Gastrocnemius medialis (tissue), 4 donors: ENCODE measurements around the gene ADARB1. TPM values are rescaled to one million over a fixed set of nuclear protein-coding genes. Genes with fewer than 3 reads are reported as not detected.

Source experiments
- ATAC-seq, 2 donors: fragments of 150-250 bp; one replicate each; pipeline ENCODE4 v1.9.1; 2016
- DNase-seq, 2 donors: peaks; one replicate each; pipeline ENCODE4 v3.0.0-alpha.2; 2019
- H3K27ac ChIP-seq, 4 donors: fragments of 200-600 bp; sonication (generic); 1 replicate in 1 of 4; 2 replicates in 3 of 4; pipeline ENCODE4 v1.5.1; 2016 to 2018; ENCODE audit warnings: mild to moderate bottlenecking in 2 of 4, moderate library complexity in 1 of 4
- H3K27me3 ChIP-seq, 3 donors: fragments of 200-600 bp; sonication (generic) in 2 of 3; 1 replicate in 1 of 3; 2 replicates in 2 of 3; pipeline versions ENCODE4 v1.5.1 to v1.6.0; 2016 to 2019; ENCODE audit warnings: mild to moderate bottlenecking in 1 of 3, moderate library complexity in 1 of 3
- H3K36me3 ChIP-seq, 2 donors: fragments of 200-600 bp; sonication (generic) in 1 of 2; one replicate each; pipeline ENCODE4 v1.5.1; 2017 to 2018
- H3K4me1 ChIP-seq, 2 donors: fragments of 200-600 bp; sonication (generic) in 1 of 2; one replicate each; pipeline ENCODE4 v1.5.1; 2016 to 2017; ENCODE audit warnings: mild to moderate bottlenecking in 2 of 2
- H3K4me3 ChIP-seq, 4 donors: fragments of 200-600 bp; sonication (generic) in 3 of 4; 1 replicate in 1 of 4; 2 replicates in 3 of 4; pipeline ENCODE4 v1.5.1; 2016 to 2019; ENCODE audit warnings: mild to moderate bottlenecking in 2 of 4
- H3K9me3 ChIP-seq, 3 donors: fragments of 200-600 bp; sonication (generic) in 2 of 3; 1 replicate in 1 of 3; 2 replicates in 2 of 3; pipeline ENCODE4 v1.5.1; 2016 to 2019
- POLR2A ChIP-seq, 2 donors: fragments of 450-650 bp; IDR thresholded peaks; one replicate each; pipeline ENCODE4 v1.6.1; 2017; ENCODE audit warnings: antibody characterized with exemption in 2 of 2, mild to moderate bottlenecking in 2 of 2, moderate library complexity in 2 of 2
- in situ Hi-C, 4 donors: fragments of 200-750 bp; cut with MboI; loops; one replicate each; pipeline versions ENCODE4 v1.15.0 to v1.8.0; 2017; ENCODE audit warnings: low sequenced_read_pairs in 4 of 4
- intact Hi-C: fragments of 100-400 bp; cut with DNase I; formaldehyde crosslinking; loops from one replicate; pipeline ENCODE4 v1.15.1; 2023; ENCODE audit warnings: low total_unique reads
- total RNA-seq, 4 donors: library from RNA; depleted of rRNA; stranded (reverse); fragments of >200 nt; gene quantifications; one replicate each; pipeline versions ENCODE4 v1.1.0 to v1.2.3, GENCODE V29; 2016
- TF ChIP-seq, protein P1 (sequence below), 5 experiments: fragments of 450-650 bp in 3 of 5; fragments of 200-600 bp in 2 of 5; sonication (generic) in 2 of 5; IDR thresholded peaks in 4 of 5; conservative IDR thresholded peaks in 1 of 5; 1 replicate in 4 of 5; 2 replicates in 1 of 5; pipeline ENCODE4 v1.5.1; 2016 to 2019; ENCODE audit warnings: antibody characterized with exemption in 5 of 5, mild to moderate bottlenecking in 3 of 5, moderate library complexity in 3 of 5

The ADARB1 gene
- total RNA-seq, 4 donors from 2014 or later: 5.9 to 11.5 (median 6.9) TPM

DNA sequence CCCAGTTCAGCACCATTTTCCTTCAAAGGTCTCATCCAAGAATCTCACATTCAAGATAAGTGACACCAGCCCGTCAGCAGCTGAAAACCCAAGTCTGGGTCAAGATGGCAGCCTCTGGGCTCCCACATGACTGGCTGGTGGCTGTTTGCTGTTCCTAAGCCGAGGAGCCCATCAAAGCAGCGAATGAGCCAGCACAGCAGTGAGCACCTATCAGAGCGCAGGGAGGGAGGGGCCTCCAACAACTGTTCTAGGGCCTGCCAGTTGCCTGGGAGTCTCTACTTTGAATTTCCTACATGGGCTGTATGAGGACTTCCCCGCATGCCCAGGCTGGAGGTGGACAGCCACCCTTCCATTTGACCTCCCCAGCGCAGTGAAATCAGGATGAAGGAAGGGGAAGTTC is 102.7 kb downstream of the ADARB1 start:
- H3K27me3 ChIP-seq: no peaks in the 10 kb centered on the region
- DNase-seq (no peak), ATAC-seq (no peak)
- in situ Hi-C loops (no loop called here), intact Hi-C loops (no loop called here)
- no peaks in the 10 kb centered on the region for H3K4me1 ChIP-seq
- TF ChIP-seq, protein P1, sequence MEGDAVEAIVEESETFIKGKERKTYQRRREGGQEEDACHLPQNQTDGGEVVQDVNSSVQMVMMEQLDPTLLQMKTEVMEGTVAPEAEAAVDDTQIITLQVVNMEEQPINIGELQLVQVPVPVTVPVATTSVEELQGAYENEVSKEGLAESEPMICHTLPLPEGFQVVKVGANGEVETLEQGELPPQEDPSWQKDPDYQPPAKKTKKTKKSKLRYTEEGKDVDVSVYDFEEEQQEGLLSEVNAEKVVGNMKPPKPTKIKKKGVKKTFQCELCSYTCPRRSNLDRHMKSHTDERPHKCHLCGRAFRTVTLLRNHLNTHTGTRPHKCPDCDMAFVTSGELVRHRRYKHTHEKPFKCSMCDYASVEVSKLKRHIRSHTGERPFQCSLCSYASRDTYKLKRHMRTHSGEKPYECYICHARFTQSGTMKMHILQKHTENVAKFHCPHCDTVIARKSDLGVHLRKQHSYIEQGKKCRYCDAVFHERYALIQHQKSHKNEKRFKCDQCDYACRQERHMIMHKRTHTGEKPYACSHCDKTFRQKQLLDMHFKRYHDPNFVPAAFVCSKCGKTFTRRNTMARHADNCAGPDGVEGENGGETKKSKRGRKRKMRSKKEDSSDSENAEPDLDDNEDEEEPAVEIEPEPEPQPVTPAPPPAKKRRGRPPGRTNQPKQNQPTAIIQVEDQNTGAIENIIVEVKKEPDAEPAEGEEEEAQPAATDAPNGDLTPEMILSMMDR (IDR thresholded peaks at IDR 0.05 in 4 of 5, conservative IDR thresholded peaks at IDR 0.05 in 1 of 5): no peak
- no peak overlapping the region for H3K27ac ChIP-seq
- H3K4me3 ChIP-seq: no peak overlapping the region
- peaks cover 0 to 31% of the 10 kb centered on the region in 2 donors for H3K36me3 ChIP-seq
- H3K9me3 ChIP-seq: no peaks in the 10 kb centered on the region

DNA sequence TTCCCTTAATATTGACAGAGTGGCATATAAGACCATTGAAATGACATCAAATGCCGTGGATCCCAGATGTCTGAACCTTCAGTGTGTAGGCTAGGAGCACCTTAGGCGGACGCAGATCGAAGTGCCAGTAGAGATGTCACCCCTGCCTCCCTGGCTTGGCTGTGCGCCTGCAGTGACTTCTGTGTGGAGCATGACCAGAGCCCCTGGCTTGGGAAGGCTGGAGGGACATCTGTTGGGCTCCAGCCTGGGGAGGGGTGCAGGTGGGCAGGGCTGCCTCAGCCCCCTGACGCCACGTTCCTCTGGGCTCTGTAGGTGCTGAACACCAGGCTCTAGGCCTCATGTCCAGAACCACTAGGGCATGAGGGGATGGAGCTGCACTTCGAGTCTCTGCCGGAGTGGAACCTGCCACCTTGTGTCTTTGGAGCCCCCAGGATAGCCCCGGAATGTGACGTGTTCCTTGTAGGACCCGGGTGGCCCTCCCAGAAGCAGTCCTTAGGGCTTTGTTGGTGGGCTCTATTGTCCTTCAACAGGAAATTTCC is 103.8 kb downstream of the ADARB1 start:
- no peak for DNase-seq
- Histone ChIP-seq H3K27me3 (no peaks in the 10 kb centered on the region), H3K27ac (no peak overlapping the region), H3K4me3 (no peak overlapping the region), H3K4me1 (no peaks in the 10 kb centered on the region), H3K36me3 (peaks cover 0 to 31% of the 10 kb centered on the region in 2 donors), H3K9me3 (no peaks in the 10 kb centered on the region)
- TF ChIP-seq, protein P1 (IDR thresholded peaks at IDR 0.05 in 4 of 5, conservative IDR thresholded peaks at IDR 0.05 in 1 of 5): no peak
- no peak for TF ChIP-seq POLR2A (IDR thresholded peaks at IDR 0.05)
- ATAC-seq: no peak
- in situ Hi-C loops: no loop called here
- intact Hi-C loops: no loop called here

DNA sequence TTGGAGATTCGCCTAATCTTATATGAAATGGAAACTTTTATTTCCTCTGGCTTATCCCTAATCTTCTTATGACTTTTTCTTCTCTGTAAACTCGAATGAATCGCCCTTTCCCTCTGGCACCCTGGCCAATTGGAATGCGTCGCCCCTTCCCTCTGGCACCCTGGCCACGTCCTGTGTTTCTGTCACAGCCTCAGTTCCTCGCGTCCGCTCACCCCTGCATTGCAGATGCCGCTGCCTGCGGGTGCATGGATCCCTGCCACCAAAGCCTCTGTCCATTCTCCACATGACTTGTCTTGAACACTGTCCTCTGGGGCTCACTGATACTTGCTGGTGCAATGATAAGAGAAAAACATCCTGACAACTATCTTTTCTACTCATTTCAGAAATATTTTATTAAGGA is 104.6 kb downstream of the ADARB1 start:
- H3K36me3 ChIP-seq: peaks cover 0 to 37% of the 10 kb centered on the region in 2 donors
- DNase-seq (no peak), ATAC-seq (no peak)
- no peaks in the 10 kb centered on the region for H3K9me3 ChIP-seq
- TF ChIP-seq POLR2A (IDR thresholded peaks at IDR 0.05): no peak
- TF ChIP-seq, protein P1 (IDR thresholded peaks at IDR 0.05 in 4 of 5, conservative IDR thresholded peaks at IDR 0.05 in 1 of 5): no peak
- no peak overlapping the region for H3K4me3 ChIP-seq
- no peak overlapping the region for H3K27ac ChIP-seq
- H3K4me1 ChIP-seq: no peaks in the 10 kb centered on the region
- no peaks in the 10 kb centered on the region for H3K27me3 ChIP-seq
- intact Hi-C loops: no loop called here
- in situ Hi-C loops: no loop called here

DNA sequence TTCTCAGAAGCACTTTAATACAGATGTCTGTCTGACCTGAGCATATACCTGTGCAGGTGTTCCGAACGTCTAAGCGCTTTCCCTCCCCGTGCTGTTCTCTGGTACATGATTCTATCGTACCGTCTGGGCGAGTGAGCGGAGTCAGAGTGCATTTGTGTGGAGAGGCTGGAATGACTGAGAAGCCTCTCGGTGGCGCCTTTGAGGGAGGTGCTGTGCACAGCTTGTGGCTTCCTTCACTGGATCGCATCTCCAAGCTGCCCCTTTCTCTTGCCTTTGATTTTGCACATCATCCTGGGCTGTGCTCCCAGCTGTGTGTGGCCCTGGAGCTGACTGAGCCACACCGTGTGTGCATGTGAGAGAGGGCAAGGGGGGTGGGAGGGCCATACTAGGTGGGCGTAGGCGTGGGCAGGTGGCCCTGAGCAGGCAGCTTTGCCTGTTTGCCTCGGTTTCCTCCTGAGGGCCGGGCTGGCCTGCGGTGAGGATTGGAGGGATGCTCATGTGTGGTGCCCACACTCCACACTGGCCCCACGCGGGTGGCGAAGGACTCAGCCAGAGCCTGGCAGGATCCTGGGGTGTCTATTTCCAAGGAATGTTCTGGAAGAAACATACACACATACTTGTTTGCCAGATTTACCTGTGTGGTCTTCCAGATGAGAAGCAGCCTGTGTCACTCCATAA is 105.3 kb downstream of the ADARB1 start:
- no peak for DNase-seq
- TF ChIP-seq, protein P1 (IDR thresholded peaks at IDR 0.05 in 4 of 5, conservative IDR thresholded peaks at IDR 0.05 in 1 of 5): no peak
- no peak for TF ChIP-seq POLR2A (IDR thresholded peaks at IDR 0.05)
- H3K9me3 ChIP-seq: no peaks in the 10 kb centered on the region
- in situ Hi-C loops: no loop called here
- H3K27me3 ChIP-seq: no peaks in the 10 kb centered on the region
- no peaks in the 10 kb centered on the region for H3K4me1 ChIP-seq
- intact Hi-C loops: no loop called here
- no peak overlapping the region for H3K4me3 ChIP-seq
- peaks cover 0 to 44% of the 10 kb centered on the region in 2 donors for H3K36me3 ChIP-seq
- ATAC-seq: no peak
- no peak overlapping the region for H3K27ac ChIP-seq

DNA sequence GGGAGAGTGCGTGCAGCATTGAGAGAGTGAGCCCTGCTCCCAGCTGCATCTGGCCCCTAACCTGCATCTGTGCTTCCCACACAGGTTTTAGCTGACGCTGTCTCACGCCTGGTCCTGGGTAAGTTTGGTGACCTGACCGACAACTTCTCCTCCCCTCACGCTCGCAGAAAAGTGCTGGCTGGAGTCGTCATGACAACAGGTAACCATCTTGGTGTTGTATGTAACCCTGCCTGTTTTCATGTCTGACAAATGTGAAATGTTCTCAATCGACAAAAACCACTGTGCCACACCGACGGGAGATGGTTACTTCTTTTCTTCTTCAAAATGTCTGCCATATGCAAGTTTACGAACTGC is 105.8 kb downstream of the ADARB1 start:
- H3K27ac ChIP-seq: no peak overlapping the region
- in situ Hi-C loops: no loop called here
- intact Hi-C loops: no loop called here

More for the DNA sequence above, 105.8 kb downstream of the ADARB1 start:
- H3K9me3 ChIP-seq: no peaks in the 10 kb centered on the region
- H3K4me1 ChIP-seq: no peaks in the 10 kb centered on the region
- H3K36me3 ChIP-seq: peaks cover 0 to 49% of the 10 kb centered on the region in 2 donors
- no peak for TF ChIP-seq POLR2A (IDR thresholded peaks at IDR 0.05)
- TF ChIP-seq, protein P1 (IDR thresholded peaks at IDR 0.05 in 4 of 5, conservative IDR thresholded peaks at IDR 0.05 in 1 of 5): no peak
- H3K4me3 ChIP-seq: no peak overlapping the region
- H3K27me3 ChIP-seq: no peaks in the 10 kb centered on the region
- no peak for ATAC-seq
- DNase-seq: no peak
